HG03045 (cell line): ENCODE results near the gene INPPL1.

Experiments
- ATAC-seq: cut with Tn5 transposase; IDR thresholded peaks from one replicate; pipeline ENCODE4 v1.9.1; 2021; ENCODE audit warnings: mild to moderate bottlenecking, moderate library complexity; ENCODE audit not compliant: unreplicated experiment

Gene INPPL1

GRCh38 chr11:72271980-72272379 lies 47.4 kb downstream of the INPPL1 start:
- no peak for ATAC-seq

- no peak for ATAC-seq
Measured at GRCh38 chr11:72274435-72274834, 49.9 kb downstream of the INPPL1 start.

GRCh38 chr11:72278905-72279304 lies 54.3 kb downstream of the INPPL1 start:
- ATAC-seq, result no peak

GRCh38 chr11:72280037-72280436 lies 55.5 kb downstream of the INPPL1 start:
- ATAC-seq, result no peak

- no peak for ATAC-seq
Measured at GRCh38 chr11:72280726-72281315, 56.3 kb downstream of the INPPL1 start.

GRCh38 chr11:72283947-72284346 lies 59.4 kb downstream of the INPPL1 start:
- no peak for ATAC-seq

- ATAC-seq, result no peak
Measured at GRCh38 chr11:72287293-72287692, 62.7 kb downstream of the INPPL1 start.
